ENCODE data around the gene MED9.
A peak's percentile ranks its signal among the peaks of the same experiment; 100 is the strongest.

Gene MED9

DNA sequence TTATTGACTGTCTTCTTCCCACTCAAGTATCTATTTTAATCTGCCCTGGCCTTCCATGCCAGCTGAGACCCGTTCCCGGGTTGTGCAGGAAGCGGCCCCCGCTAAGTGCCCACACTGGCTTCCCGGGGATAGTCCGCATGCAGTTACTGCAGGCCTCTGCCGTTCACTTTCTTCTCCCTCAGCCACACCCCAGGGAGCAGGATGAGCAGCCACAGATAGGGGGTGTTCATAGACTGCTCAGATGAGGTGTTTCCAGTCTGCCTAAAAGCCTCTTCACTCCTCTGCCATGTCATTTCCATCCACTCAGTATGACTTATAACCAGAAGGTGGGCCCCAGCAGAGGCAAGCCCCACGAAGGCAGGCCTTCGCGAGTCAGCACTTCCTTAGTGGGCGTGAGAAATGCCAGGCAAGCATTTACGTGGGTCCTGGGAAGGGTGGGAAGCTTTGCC is 7.7 kb downstream of the MED9 start (continued):
- TF ChIP-seq, protein P1, sequence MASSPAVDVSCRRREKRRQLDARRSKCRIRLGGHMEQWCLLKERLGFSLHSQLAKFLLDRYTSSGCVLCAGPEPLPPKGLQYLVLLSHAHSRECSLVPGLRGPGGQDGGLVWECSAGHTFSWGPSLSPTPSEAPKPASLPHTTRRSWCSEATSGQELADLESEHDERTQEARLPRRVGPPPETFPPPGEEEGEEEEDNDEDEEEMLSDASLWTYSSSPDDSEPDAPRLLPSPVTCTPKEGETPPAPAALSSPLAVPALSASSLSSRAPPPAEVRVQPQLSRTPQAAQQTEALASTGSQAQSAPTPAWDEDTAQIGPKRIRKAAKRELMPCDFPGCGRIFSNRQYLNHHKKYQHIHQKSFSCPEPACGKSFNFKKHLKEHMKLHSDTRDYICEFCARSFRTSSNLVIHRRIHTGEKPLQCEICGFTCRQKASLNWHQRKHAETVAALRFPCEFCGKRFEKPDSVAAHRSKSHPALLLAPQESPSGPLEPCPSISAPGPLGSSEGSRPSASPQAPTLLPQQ (tag by site-specific recombination; IDR thresholded peaks at IDR 0.05), result peak; percentile 79
- no peak for TF ChIP-seq ZNF248 (tag by site-specific recombination; IDR thresholded peaks at IDR 0.05)
- no peak for TF ChIP-seq ZNF354C (tag by site-specific recombination; IDR thresholded peaks at IDR 0.05; ENCODE audit: borderline replicate concordance, low read depth)
- TF ChIP-seq GLIS2 (tag by site-specific recombination; IDR thresholded peaks at IDR 0.05), result 0 out of 2 replicates have a peak, but pooled peaks have one; percentile 11
- no peak for TF ChIP-seq ZNF211 (tag by site-specific recombination; IDR thresholded peaks at IDR 0.05; ENCODE audit: low read depth)
- no peak for TF ChIP-seq KLF8 (tag by site-specific recombination; IDR thresholded peaks at IDR 0.05)
- no peak for TF ChIP-seq ZNF510 (tag by site-specific recombination; IDR thresholded peaks at IDR 0.05; ENCODE audit: insufficient replicate concordance)
- no peak for TF ChIP-seq KLF16 (tag by site-specific recombination; IDR thresholded peaks at IDR 0.05)
- TF ChIP-seq HOXA7 (CRISPR knock-in tag; IDR thresholded peaks at IDR 0.05; ENCODE audit: borderline replicate concordance), result no peak
- no peak for TF ChIP-seq ZNF169 (tag by site-specific recombination; IDR thresholded peaks at IDR 0.05)
- TF ChIP-seq, protein P2, sequence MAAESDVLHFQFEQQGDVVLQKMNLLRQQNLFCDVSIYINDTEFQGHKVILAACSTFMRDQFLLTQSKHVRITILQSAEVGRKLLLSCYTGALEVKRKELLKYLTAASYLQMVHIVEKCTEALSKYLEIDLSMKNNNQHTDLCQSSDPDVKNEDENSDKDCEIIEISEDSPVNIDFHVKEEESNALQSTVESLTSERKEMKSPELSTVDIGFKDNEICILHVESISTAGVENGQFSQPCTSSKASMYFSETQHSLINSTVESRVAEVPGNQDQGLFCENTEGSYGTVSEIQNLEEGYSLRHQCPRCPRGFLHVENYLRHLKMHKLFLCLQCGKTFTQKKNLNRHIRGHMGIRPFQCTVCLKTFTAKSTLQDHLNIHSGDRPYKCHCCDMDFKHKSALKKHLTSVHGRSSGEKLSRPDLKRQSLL (tag by site-specific recombination; IDR thresholded peaks at IDR 0.05), result no peak
- TF ChIP-seq SP7 (tag by site-specific recombination; IDR thresholded peaks at IDR 0.05), result no peak
- no peak for TF ChIP-seq ZNF239 (tag by site-specific recombination; IDR thresholded peaks at IDR 0.05)
- peak; percentile 88 for TF ChIP-seq ZFHX2 (tag by site-specific recombination; conservative IDR thresholded peaks at IDR 0.05)
- no peak for TF ChIP-seq ZNF610 (tag by site-specific recombination; IDR thresholded peaks at IDR 0.05; ENCODE audit: borderline replicate concordance)
- no peak for TF ChIP-seq ZNF473 (tag by site-specific recombination; IDR thresholded peaks at IDR 0.05)
- no peak for TF ChIP-seq MZF1 (tag by site-specific recombination; IDR thresholded peaks at IDR 0.05; ENCODE audit: borderline replicate concordance)
- TF ChIP-seq ZIC2 (tag by site-specific recombination; IDR thresholded peaks at IDR 0.05), result peak; percentile 61; the same call in 1 of the 2 replicates
- no peak for TF ChIP-seq ZNF404 (tag by site-specific recombination; IDR thresholded peaks at IDR 0.05)
- TF ChIP-seq, protein P3, sequence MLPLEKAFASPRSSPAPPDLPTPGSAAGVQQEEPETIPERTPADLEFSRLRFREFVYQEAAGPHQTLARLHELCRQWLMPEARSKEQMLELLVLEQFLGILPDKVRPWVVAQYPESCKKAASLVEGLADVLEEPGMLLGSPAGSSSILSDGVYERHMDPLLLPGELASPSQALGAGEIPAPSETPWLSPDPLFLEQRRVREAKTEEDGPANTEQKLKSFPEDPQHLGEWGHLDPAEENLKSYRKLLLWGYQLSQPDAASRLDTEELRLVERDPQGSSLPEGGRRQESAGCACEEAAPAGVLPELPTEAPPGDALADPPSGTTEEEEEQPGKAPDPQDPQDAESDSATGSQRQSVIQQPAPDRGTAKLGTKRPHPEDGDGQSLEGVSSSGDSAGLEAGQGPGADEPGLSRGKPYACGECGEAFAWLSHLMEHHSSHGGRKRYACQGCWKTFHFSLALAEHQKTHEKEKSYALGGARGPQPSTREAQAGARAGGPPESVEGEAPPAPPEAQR (tag by site-specific recombination; IDR thresholded peaks at IDR 0.05), result no peak
- 0 out of 2 replicates have a peak, but pooled peaks have one; percentile 7 for TF ChIP-seq SP2 (tag by site-specific recombination; IDR thresholded peaks at IDR 0.05)
- no peak for TF ChIP-seq ZBTB48 (tag by site-specific recombination; IDR thresholded peaks at IDR 0.05)
- TF ChIP-seq EGR2 (tag by site-specific recombination; IDR thresholded peaks at IDR 0.05; ENCODE audit: low read depth), result peak; percentile 92
- no peak for TF ChIP-seq ZNF514 (tag by site-specific recombination; IDR thresholded peaks at IDR 0.05)
- no peak for TF ChIP-seq RBAK (tag by site-specific recombination; IDR thresholded peaks at IDR 0.05)
- no peak for TF ChIP-seq ZNF426 (tag by site-specific recombination; IDR thresholded peaks at IDR 0.05)
- TF ChIP-seq ZFP69B (tag by site-specific recombination; IDR thresholded peaks at IDR 0.05), result peak; percentile 61; the same call in 1 of the 2 replicates
- TF ChIP-seq ZNF837 (tag by site-specific recombination; IDR thresholded peaks at IDR 0.05), result no peak
- TF ChIP-seq ZSCAN30 (tag by site-specific recombination; IDR thresholded peaks at IDR 0.05), result no peak
- no peak for TF ChIP-seq ZBTB1 (tag by site-specific recombination; IDR thresholded peaks at IDR 0.05)
- no peak for TF ChIP-seq ZNF132 (tag by site-specific recombination; IDR thresholded peaks at IDR 0.05; ENCODE audit: borderline replicate concordance)
